Measurements from ENCODE around the gene TBC1D19. TPM values are rescaled to one million over a fixed set of nuclear protein-coding genes. Genes with fewer than 3 reads are reported as not detected.

TBC1D19 gene
- total RNA-seq, 3 donors from 2014 or later, result 3.0 to 4.6 (median 3.9) TPM

- H3K36me3 Mint-ChIP-seq (ENCODE audit: insufficient read depth), result peaks cover 4% of the 10 kb centered on the region
- no peak overlapping the region for H3K4me3 Mint-ChIP-seq
- H3K27me3 Mint-ChIP-seq (ENCODE audit: low read depth), result no peaks in the 10 kb centered on the region
- H3K9me3 Mint-ChIP-seq, result no peaks in the 10 kb centered on the region
- DNase-seq (no peak), ATAC-seq (no peak)
- H3K4me1 Mint-ChIP-seq (ENCODE audit: low read depth), result peaks cover 12% of the 10 kb centered on the region
Measured at GRCh38 chr4:26719954-26720552, 136.2 kb downstream of the TBC1D19 start.

DNA sequence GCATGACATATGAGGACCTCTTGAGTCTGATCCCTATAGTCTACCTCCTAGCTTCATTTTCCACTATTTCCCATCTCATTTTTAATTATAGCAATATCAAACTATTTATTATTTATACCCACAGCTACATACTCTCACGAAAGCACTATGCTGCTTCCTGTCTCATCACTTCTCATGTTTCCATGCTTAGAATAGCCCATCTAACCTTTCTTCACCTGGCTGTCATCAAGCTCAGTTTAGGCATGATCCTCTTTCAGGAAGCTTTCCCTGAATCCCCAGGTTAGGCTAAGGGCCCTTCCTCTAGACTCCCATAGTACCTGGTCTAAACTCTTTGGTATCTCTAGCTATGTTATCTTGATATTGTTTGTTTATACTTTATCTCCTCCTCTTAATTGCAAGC, 137.8 kb downstream of the TBC1D19 start:
- Mint-ChIP-seq H3K9me3 (no peaks in the 10 kb centered on the region), H3K36me3 (ENCODE audit: insufficient read depth) (peaks cover 12% of the 10 kb centered on the region), H3K4me3 (no peak overlapping the region), H3K4me1 (ENCODE audit: low read depth) (peaks cover 12% of the 10 kb centered on the region), H3K27me3 (ENCODE audit: low read depth) (no peaks in the 10 kb centered on the region)
- no peak for DNase-seq
- no peak for ATAC-seq

GRCh38 chr4:26723216-26723615, 139.3 kb downstream of the TBC1D19 start:
- peaks cover 12% of the 10 kb centered on the region for H3K36me3 Mint-ChIP-seq (ENCODE audit: insufficient read depth)
- ATAC-seq, result no peak
- no peaks in the 10 kb centered on the region for H3K9me3 Mint-ChIP-seq
- peaks cover 12% of the 10 kb centered on the region for H3K4me1 Mint-ChIP-seq (ENCODE audit: low read depth)
- H3K4me3 Mint-ChIP-seq, result no peak overlapping the region
- no peak for DNase-seq
- H3K27me3 Mint-ChIP-seq (ENCODE audit: low read depth), result no peaks in the 10 kb centered on the region

GRCh38 chr4:26724534-26724933, 140.7 kb downstream of the TBC1D19 start:
- no peak for DNase-seq
- peaks cover 14% of the 10 kb centered on the region for H3K36me3 Mint-ChIP-seq (ENCODE audit: insufficient read depth)
- peaks cover 12% of the 10 kb centered on the region for H3K4me1 Mint-ChIP-seq (ENCODE audit: low read depth)
- no peak overlapping the region for H3K4me3 Mint-ChIP-seq
- H3K9me3 Mint-ChIP-seq, result no peaks in the 10 kb centered on the region
- no peaks in the 10 kb centered on the region for H3K27me3 Mint-ChIP-seq (ENCODE audit: low read depth)
- no peak for ATAC-seq

DNA sequence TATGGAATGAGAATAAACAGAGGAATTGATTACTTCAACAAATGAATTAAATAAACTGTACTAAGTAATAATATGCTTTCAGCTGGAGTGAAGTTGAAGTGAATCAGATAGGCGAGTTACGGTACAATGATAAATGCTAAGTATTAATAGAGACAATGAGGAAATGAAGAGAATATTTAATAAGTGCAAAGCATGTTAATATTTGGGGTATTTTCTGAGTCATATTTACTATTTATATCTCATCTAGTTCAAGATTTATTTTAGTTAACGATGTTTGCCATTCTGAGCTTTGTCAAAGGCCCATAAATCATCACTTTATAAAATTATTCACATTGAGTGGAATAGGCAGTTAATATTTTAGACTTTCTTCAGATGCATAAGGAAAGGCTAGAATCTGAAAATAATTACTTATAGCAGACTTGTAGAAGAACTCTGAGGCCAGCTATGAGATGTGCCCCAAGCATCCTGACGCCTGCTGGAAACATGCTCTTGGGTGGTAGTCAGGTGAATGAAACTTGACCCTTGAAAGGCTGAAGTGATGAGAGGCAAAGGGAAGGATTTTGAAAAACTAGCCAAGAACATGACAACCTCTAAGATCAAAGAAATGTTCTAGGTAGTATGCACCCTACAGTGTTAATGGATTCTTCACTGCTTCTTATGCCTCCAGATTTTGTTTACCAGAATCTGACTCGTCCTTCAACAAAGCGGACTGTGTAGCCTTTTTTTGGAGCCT, 142.9 kb downstream of the TBC1D19 start:
- no peak for DNase-seq
- Mint-ChIP-seq H3K4me1 (ENCODE audit: low read depth) (peaks cover 19% of the 10 kb centered on the region), H3K36me3 (ENCODE audit: insufficient read depth) (peaks cover 19% of the 10 kb centered on the region), H3K4me3 (no peak overlapping the region), H3K9me3 (no peaks in the 10 kb centered on the region), H3K27me3 (ENCODE audit: low read depth) (no peaks in the 10 kb centered on the region)
- no peak for ATAC-seq

DNA sequence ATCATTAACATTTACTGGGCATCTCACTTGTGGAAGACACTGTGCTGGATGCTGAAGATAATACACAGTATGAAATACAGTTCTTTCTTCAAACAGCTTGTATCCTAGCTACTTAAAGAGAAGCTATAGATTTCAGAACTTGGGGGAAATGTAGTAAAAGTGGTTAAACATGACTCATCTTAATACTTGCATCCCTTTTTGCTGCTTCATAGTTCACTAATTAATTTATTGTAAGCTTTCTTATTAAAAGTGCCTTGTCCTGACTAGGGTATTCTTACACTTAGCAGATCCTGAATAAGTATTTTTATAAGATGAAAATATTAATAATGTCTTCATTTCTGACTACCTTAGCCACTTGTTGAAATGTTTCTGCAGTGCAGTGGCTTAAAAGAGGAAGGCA, 144.0 kb downstream of the TBC1D19 start:
- H3K27me3 Mint-ChIP-seq (ENCODE audit: low read depth), result no peaks in the 10 kb centered on the region
- peaks cover 19% of the 10 kb centered on the region for H3K4me1 Mint-ChIP-seq (ENCODE audit: low read depth)
- DNase-seq, result no peak
- no peak for ATAC-seq
- H3K9me3 Mint-ChIP-seq, result no peaks in the 10 kb centered on the region
- H3K4me3 Mint-ChIP-seq, result no peak overlapping the region
- peaks cover 19% of the 10 kb centered on the region for H3K36me3 Mint-ChIP-seq (ENCODE audit: insufficient read depth)

GRCh38 chr4:26729027-26729426, 145.1 kb downstream of the TBC1D19 start:
- Mint-ChIP-seq H3K4me3 (no peak overlapping the region), H3K4me1 (ENCODE audit: low read depth) (peaks cover 10% of the 10 kb centered on the region), H3K9me3 (no peaks in the 10 kb centered on the region), H3K36me3 (ENCODE audit: insufficient read depth) (peaks cover 17% of the 10 kb centered on the region), H3K27me3 (ENCODE audit: low read depth) (no peaks in the 10 kb centered on the region)
- DNase-seq, result no peak
- ATAC-seq, result no peak

GRCh38 chr4:26729547-26729946, 145.7 kb downstream of the TBC1D19 start:
- H3K4me3 Mint-ChIP-seq, result no peak overlapping the region
- H3K9me3 Mint-ChIP-seq, result no peaks in the 10 kb centered on the region
- DNase-seq (no peak), ATAC-seq (no peak)
- H3K27me3 Mint-ChIP-seq (ENCODE audit: low read depth), result no peaks in the 10 kb centered on the region
- H3K36me3 Mint-ChIP-seq (ENCODE audit: insufficient read depth), result peaks cover 17% of the 10 kb centered on the region
- peaks cover 10% of the 10 kb centered on the region for H3K4me1 Mint-ChIP-seq (ENCODE audit: low read depth)

DNA sequence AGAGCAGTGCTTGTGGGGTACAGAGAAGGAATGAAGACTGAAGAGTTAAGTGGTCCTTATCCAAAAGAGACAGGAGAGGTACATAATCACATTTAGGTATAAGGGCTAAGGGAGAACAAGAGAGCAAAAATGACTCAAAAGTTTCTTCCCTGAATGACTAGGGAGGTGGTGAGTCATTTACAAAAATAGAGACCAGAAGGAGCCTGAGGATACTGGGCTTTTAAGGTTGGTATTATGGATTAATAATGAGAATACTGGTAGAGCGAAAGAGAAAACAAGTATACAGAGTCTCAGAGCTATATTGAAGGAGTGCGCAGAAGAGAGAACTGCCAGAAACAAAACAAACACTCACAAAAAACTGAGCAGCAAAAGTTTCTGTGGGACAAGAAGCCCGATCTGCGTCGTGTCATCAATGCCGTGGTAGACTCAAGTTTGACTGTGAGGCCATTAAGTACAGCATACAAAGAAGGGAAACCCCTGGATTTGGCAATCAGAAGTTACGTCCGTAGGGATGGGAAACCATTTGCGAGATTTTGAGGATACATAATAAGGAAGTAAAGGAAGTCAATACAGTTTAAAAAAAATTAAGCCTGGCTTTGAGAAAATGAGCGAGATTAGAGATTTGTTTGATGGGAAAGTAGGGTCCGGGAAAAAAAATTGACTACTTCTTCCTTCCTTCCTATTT, 147.6 kb downstream of the TBC1D19 start:
- peaks cover 9% of the 10 kb centered on the region for H3K36me3 Mint-ChIP-seq (ENCODE audit: insufficient read depth)
- peak; percentile 88 to 90 for ATAC-seq
- H3K9me3 Mint-ChIP-seq, result no peaks in the 10 kb centered on the region
- DNase-seq, result no peak
- no peak overlapping the region for H3K4me3 Mint-ChIP-seq
- H3K27me3 Mint-ChIP-seq (ENCODE audit: low read depth), result no peaks in the 10 kb centered on the region
- H3K4me1 Mint-ChIP-seq (ENCODE audit: low read depth), result peaks cover 7% of the 10 kb centered on the region

GRCh38 chr4:26732356-26732755, 148.5 kb downstream of the TBC1D19 start:
- Mint-ChIP-seq H3K4me3 (no peak overlapping the region), H3K27me3 (ENCODE audit: low read depth) (no peaks in the 10 kb centered on the region), H3K36me3 (ENCODE audit: insufficient read depth) (peaks cover 10% of the 10 kb centered on the region), H3K4me1 (ENCODE audit: low read depth) (peaks cover 7% of the 10 kb centered on the region), H3K9me3 (no peaks in the 10 kb centered on the region)
- ATAC-seq (no peak), DNase-seq (no peak)

DNA sequence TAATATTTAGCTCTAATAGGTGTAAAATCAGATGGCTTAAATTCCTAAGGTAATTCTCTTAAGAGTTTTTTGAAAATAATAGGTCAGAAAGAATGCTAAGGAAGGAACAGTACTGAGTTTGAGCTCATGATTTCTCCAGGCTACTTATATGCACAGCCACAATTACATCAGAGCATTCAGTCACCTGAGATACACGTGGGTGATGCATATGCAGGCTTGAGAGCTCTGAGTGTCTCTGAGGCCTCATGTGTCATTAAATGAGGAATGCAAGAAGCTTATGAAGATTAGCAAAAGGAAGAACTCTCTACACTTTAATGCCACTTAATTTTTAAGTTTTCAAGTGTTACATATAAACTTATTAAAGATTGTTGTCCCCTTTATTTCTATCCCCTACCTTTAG, 152.7 kb downstream of the TBC1D19 start:
- Mint-ChIP-seq H3K4me1 (ENCODE audit: low read depth) (peaks cover 2% of the 10 kb centered on the region), H3K4me3 (no peak overlapping the region), H3K27me3 (ENCODE audit: low read depth) (no peaks in the 10 kb centered on the region), H3K36me3 (ENCODE audit: insufficient read depth) (peaks cover 6% of the 10 kb centered on the region), H3K9me3 (no peaks in the 10 kb centered on the region)
- DNase-seq, result no peak
- no peak for ATAC-seq

DNA sequence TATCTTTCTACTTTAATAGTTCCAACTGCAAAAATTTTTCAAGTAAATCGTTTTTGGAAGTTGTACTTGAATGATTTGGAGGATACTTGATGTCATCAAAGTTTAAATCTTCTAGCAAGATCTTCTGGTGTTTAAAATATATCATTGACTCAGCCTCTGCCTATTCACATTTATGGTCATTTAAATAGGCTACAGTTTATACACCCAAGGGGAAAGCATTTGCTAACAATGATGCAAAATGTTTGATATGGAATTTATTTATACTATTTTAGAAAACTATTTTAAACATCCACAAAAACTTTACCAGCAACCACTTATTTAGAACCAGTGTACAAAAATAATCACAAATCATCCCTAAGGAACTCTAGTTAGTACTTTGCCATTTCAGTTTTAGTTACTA, 153.5 kb downstream of the TBC1D19 start:
- no peak for ATAC-seq
- Mint-ChIP-seq H3K36me3 (ENCODE audit: insufficient read depth) (peaks cover 5% of the 10 kb centered on the region), H3K27me3 (ENCODE audit: low read depth) (no peaks in the 10 kb centered on the region), H3K4me3 (no peak overlapping the region), H3K9me3 (no peaks in the 10 kb centered on the region), H3K4me1 (ENCODE audit: low read depth) (no peaks in the 10 kb centered on the region)
- DNase-seq, result no peak

DNA sequence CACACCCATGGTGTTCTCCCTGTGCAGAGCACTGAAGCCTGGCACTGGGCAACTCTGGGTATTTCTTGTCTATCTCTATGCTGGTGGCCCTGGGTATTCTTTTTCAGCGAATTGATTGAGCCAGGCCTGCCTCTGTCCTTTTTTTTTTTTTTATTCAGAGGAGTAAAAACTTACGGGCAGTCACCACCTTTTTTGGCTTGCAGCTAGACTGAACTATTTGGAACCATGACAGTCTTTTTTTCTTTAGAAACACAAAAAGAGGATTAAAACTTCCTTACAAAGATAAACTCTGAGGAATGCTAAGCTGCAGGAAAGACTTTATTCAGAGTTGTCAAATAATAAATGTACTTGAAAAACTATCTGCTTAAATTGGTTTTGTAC, 157.6 kb downstream of the TBC1D19 start:
- peaks cover 20% of the 10 kb centered on the region for H3K36me3 Mint-ChIP-seq (ENCODE audit: insufficient read depth)
- DNase-seq (no peak), ATAC-seq (no peak)
- H3K4me1 Mint-ChIP-seq (ENCODE audit: low read depth), result peaks cover under 1% of the 10 kb centered on the region
- no peaks in the 10 kb centered on the region for H3K27me3 Mint-ChIP-seq (ENCODE audit: low read depth)
- no peaks in the 10 kb centered on the region for H3K9me3 Mint-ChIP-seq
- no peak overlapping the region for H3K4me3 Mint-ChIP-seq

DNA sequence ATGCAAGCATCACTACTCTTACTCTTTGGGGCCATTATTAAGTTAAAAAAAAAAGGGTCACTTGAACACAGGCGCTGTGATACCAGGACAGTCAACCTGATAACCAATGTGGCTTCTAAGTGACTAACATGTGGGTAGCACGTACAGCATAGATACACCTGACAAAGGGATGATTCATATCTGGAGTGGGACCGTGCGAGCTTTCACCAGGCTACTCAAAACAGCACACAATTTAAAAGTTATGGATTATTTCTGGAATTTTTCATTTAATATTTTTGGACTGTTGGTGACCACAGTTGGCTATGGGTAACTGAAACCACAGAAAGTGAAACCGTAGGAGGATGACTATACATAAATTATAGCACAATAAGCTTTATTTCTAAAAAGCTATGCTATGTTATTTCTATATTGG, 162.9 kb downstream of the TBC1D19 start:
- Mint-ChIP-seq H3K36me3 (ENCODE audit: insufficient read depth) (peaks cover 37% of the 10 kb centered on the region), H3K4me1 (ENCODE audit: low read depth) (peaks cover 7% of the 10 kb centered on the region), H3K9me3 (no peaks in the 10 kb centered on the region), H3K27me3 (ENCODE audit: low read depth) (no peaks in the 10 kb centered on the region), H3K4me3 (no peak overlapping the region)
- peak; percentile 98 to 100 for ATAC-seq
- no peak for DNase-seq

DNA sequence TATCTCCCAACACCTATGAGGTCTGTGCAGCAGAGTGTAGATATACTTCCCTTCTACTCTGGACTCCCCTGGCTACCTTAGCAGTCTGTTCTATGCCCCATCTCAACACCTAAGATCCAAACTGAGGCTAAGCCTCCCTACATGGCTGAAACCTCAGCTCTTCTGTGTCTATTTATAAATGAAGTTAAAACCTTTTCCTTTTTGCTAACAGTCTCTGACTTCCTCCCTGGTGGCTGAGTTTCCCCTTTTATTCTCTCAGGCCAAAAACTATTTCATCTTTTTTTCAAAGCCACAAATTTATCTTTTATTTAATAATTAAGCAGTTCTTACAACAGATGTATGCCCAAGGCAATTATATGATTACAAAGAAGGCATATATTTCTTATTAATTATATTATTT, 164.9 kb downstream of the TBC1D19 start:
- Mint-ChIP-seq H3K36me3 (ENCODE audit: insufficient read depth) (peaks cover 31% of the 10 kb centered on the region), H3K4me1 (ENCODE audit: low read depth) (peaks cover 7% of the 10 kb centered on the region)

More for the DNA sequence above, 164.9 kb downstream of the TBC1D19 start:
- DNase-seq (no peak), ATAC-seq (no peak)
- no peaks in the 10 kb centered on the region for H3K9me3 Mint-ChIP-seq
- no peaks in the 10 kb centered on the region for H3K27me3 Mint-ChIP-seq (ENCODE audit: low read depth)
- no peak overlapping the region for H3K4me3 Mint-ChIP-seq
